A673 (cell line): ENCODE results near the gene CDC25C. TPM values are rescaled to one million over a fixed set of nuclear protein-coding genes. Genes with fewer than 3 reads are reported as not detected.

Experiments used
- BruUV-seq: library from RNA; stranded (reverse); fragments of 400-500 nt; replicated peaks from 2 replicates; lab custom pipeline; 2021; lab: Mats Ljungman, UMichigan
- CTCF ChIA-PET: fragments of 300-600 bp; sonication (Branson Sonifier 250); formaldehyde crosslinking; loops from one replicate; lab custom pipeline; 2022; ENCODE audit warnings: antibody characterized with exemption; lab: Charles Lee
- POLR2A ChIA-PET: fragments of 300-600 bp; sonication (Branson Sonifier 250); formaldehyde crosslinking; loops from one replicate; lab custom pipeline; 2022; ENCODE audit warnings: antibody characterized with exemption; ENCODE audit not compliant: low non-redundant PET; lab: Charles Lee
- DNase-seq: peaks from one replicate; pipeline ENCODE4 v3.0.0-alpha.2; 2015; ENCODE audit warnings: low spot score
- H3K27ac ChIP-seq: fragments of 200-600 bp; sonication (generic); 2 replicates; pipeline ENCODE4 v1.5.1; 2016; ENCODE audit warnings: mixed run types, low read depth, mild to moderate bottlenecking, mixed read lengths, antibody characterized with exemption, low read length; ENCODE audit not compliant: poor library complexity, severe bottlenecking
- H3K27me3 ChIP-seq: fragments of 200-600 bp; sonication (generic); replicated peaks from 2 replicates; pipeline ENCODE4 v1.6.1; 2017; ENCODE audit warnings: mixed run types, low read depth, mild to moderate bottlenecking, mixed read lengths, antibody characterized with exemption, low read length; ENCODE audit not compliant: insufficient read depth, poor library complexity
- H3K36me3 ChIP-seq: fragments of 200-600 bp; sonication (generic); 2 replicates; pipeline ENCODE4 v1.6.1; 2016; ENCODE audit warnings: mixed run types, mild to moderate bottlenecking, mixed read lengths, antibody characterized with exemption, low read length; ENCODE audit not compliant: insufficient read depth, poor library complexity, severe bottlenecking
- H3K4me1 ChIP-seq: fragments of 200-600 bp; sonication (generic); 2 replicates; pipeline ENCODE4 v1.6.1; 2017; ENCODE audit warnings: mixed run types, mild to moderate bottlenecking, mixed read lengths, antibody characterized with exemption, low read length; ENCODE audit not compliant: insufficient read depth, poor library complexity, severe bottlenecking
- H3K4me3 ChIP-seq: fragments of 200-600 bp; sonication (generic); 2 replicates; pipeline ENCODE4 v1.5.1; 2016; ENCODE audit warnings: low read depth, mixed run types, mild to moderate bottlenecking, mixed read lengths, low read length; ENCODE audit not compliant: poor library complexity, severe bottlenecking
- H3K9me3 ChIP-seq: fragments of 200-600 bp; sonication (generic); 2 replicates; pipeline ENCODE4 v1.6.1; 2016; ENCODE audit warnings: mixed run types, low read depth, mild to moderate bottlenecking, mixed read lengths, antibody characterized with exemption, low read length; ENCODE audit not compliant: poor library complexity, severe bottlenecking
- EZH2 ChIP-seq: fragments of 200-600 bp; sonication (generic); IDR thresholded peaks from 2 replicates; pipeline ENCODE4 v1.6.1; 2017; ENCODE audit warnings: borderline replicate concordance, low read depth, mild to moderate bottlenecking, mixed read lengths, antibody characterized with exemption, low read length; ENCODE audit not compliant: poor library complexity, severe bottlenecking
- intact Hi-C: fragments of 100-400 bp; cut with micrococcal nuclease; formaldehyde crosslinking; loops from one replicate; pipeline ENCODE4 v1.10.0; 2022; ENCODE audit not compliant: unreplicated experiment
- total RNA-seq: library from RNA; stranded (reverse); gene quantifications from 2 replicates; pipeline ENCODE4 v1.2.3, GENCODE V29; 2021
- TF ChIP-seq, protein P1 (sequence below): fragments of 300-800, 200-600 bp; sonication (generic); conservative IDR thresholded peaks from 2 replicates; pipeline ENCODE4 v1.5.1; 2017; ENCODE audit warnings: low read depth, mild to moderate bottlenecking, antibody characterized with exemption, low read length, moderate library complexity, mixed read lengths

The CDC25C gene
- total RNA-seq, 1 experiment from 2014 or later, result 22.3 TPM

DNA sequence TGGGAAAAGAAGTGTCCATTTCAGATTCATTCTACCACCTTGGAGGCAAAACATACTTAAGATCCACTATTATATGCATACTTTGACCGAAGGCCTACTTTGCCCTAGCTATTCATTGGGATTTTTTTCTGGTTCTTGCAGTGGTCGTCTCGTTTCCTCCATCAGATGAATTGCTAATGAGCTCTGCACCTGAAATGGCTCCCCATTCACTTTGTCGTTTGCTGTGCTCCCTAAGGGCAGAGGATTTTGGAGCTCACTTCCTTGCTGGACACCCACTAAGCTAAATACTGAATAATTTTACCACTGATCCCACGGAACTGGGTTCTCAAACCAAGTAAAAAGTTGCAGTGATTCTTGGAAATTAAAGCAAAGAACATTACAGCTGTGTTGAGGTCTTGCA is 22.8 kb upstream of the CDC25C start:
- H3K4me3 ChIP-seq, result peak overlapping the region; percentile 73
- CTCF ChIA-PET, result interaction anchor here (0.6 kb wide), 1 partner anchor 25 kb away, joined by 3 read pairs; no protein-coding TSS in a partner anchor
- no peak for DNase-seq
- H3K27me3 ChIP-seq, result no peaks in the 10 kb centered on the region
- POLR2A ChIA-PET, result interaction anchor here (0.7 kb wide), 2 partner anchors 43 to 349 kb away, joined by 3 read pairs; no protein-coding TSS in a partner anchor
- H3K4me1 ChIP-seq, result peaks cover 14% of the 10 kb centered on the region
- TF ChIP-seq, protein P1, sequence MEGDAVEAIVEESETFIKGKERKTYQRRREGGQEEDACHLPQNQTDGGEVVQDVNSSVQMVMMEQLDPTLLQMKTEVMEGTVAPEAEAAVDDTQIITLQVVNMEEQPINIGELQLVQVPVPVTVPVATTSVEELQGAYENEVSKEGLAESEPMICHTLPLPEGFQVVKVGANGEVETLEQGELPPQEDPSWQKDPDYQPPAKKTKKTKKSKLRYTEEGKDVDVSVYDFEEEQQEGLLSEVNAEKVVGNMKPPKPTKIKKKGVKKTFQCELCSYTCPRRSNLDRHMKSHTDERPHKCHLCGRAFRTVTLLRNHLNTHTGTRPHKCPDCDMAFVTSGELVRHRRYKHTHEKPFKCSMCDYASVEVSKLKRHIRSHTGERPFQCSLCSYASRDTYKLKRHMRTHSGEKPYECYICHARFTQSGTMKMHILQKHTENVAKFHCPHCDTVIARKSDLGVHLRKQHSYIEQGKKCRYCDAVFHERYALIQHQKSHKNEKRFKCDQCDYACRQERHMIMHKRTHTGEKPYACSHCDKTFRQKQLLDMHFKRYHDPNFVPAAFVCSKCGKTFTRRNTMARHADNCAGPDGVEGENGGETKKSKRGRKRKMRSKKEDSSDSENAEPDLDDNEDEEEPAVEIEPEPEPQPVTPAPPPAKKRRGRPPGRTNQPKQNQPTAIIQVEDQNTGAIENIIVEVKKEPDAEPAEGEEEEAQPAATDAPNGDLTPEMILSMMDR, result no peak
- no peak for TF ChIP-seq EZH2
- no peaks in the 10 kb centered on the region for H3K36me3 ChIP-seq
- BruUV-seq, result no TSS peak
- intact Hi-C loops, result no loop called here
- peaks cover 7% of the 10 kb centered on the region for H3K9me3 ChIP-seq
- H3K27ac ChIP-seq, result peak overlapping the region; percentile 89

DNA sequence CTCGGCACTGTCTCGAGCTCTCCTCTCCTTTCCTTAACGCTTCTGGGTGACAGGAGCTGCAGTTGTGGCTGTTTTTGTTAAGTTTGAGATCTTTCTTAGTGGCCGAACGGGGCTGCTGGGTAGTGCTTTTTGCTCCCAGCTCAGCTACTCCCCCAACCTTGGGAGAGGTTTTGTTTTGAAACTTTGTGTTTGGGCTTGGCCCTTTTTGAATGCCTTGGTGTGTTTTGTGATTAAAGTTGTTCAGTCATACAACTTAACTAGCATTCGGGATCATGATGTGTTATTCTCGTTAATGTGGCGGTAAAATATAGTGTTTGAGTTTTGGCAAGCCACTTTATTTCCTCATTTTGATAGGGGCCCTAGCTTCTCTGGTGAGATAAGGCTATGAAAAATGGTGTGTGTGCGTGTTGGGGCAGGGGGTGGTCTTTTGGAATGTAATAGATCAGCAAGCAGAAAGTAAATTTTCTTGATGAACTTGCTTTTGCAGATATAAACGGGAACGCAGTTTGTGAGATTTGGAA is 22.0 kb upstream of the CDC25C start:
- BruUV-seq, result no TSS peak
- intact Hi-C loops, result no loop called here
- POLR2A ChIA-PET, result interaction anchor here (0.6 to 0.7 kb wide), 2 partner anchors 215 to 349 kb away, joined by 3 to 5 read pairs; no protein-coding TSS in a partner anchor
- H3K9me3 ChIP-seq, result peaks cover 7% of the 10 kb centered on the region
- TF ChIP-seq EZH2, result no peak
- TF ChIP-seq, protein P1, result no peak
- peak overlapping the region; percentile 73 for H3K4me3 ChIP-seq
- no peaks in the 10 kb centered on the region for H3K27me3 ChIP-seq
- CTCF ChIA-PET, result interaction anchor here (0.6 to 2.1 kb wide), 5 partner anchors 13 to 32 kb away, joined by 3 to 13 read pairs (median 4); partner anchors contain the start of gene CDC25C
- peaks cover 6% of the 10 kb centered on the region for H3K36me3 ChIP-seq
- DNase-seq, result no peak
- H3K27ac ChIP-seq, result peak overlapping the region; percentile 89
- peaks cover 14% of the 10 kb centered on the region for H3K4me1 ChIP-seq

DNA sequence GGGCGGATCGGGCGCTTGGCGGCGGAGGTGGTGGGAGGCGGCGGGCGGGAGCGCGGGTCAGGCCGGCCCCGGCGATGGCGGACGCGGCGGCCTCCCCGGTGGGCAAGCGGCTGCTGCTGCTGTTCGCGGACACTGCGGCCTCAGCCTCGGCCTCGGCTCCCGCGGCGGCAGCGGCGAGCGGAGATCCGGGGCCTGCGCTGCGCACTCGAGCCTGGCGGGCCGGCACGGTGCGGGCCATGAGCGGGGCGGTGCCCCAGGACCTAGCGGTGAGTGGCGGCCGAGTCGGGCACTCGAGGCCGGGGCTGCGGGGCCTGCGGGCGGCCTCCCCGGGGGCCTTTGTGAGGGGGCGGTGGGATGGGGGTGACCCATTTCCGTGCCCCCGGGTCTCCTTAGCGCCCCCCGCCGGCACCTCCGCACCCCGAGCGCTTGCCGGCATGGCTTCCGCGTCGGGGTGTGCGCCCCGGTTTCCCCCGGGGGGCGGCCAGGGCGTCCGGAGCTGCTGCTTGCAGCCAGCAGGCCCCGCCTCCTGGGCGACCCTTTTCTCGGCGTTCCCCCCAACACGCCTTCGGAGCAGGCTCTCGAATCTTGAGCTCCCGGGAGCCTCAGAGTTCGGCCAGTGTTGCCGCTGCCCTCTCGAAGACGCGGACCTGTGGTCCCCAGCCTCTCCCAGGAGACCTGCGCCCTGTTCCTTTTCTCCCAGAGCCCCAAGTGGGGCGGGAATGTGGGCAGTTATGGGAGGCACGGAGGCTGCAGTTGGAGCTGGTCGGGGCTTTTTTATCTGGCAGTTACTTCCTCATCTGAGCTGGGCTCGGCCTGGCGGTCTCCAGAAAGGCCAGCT is 21.3 kb upstream of the CDC25C start:
- Histone ChIP-seq H3K4me3 (peak overlapping the region; percentile 73), H3K27ac (peak overlapping the region; percentile 89), H3K27me3 (no peaks in the 10 kb centered on the region), H3K9me3 (peaks cover 7% of the 10 kb centered on the region), H3K36me3 (peaks cover 7% of the 10 kb centered on the region), H3K4me1 (peaks cover 14% of the 10 kb centered on the region)
- TF ChIP-seq EZH2, result no peak
- TF ChIP-seq, protein P1, result peak; percentile 37; the same call in 1 of the 2 replicates
- DNase-seq, result peak; percentile 59
- intact Hi-C loops, result no loop called here
- CTCF ChIA-PET, result interaction anchor here (0.6 to 2.1 kb wide), 9 partner anchors 12 to 151 kb away, joined by 3 to 13 read pairs (median 4); partner anchors contain the start of genes CDC25C, FAM53C and GFRA3
- no TSS peak for BruUV-seq
- POLR2A ChIA-PET, result interaction anchor here (0.6 to 1.1 kb wide), 3 partner anchors 14 to 216 kb away, joined by 5 to 22 read pairs (median 10); partner anchors contain the start of gene FAM53C
